ENCODE data around the gene DAB2. TPM values are rescaled to one million over a fixed set of nuclear protein-coding genes. Genes with fewer than 3 reads are reported as not detected.

DAB2 gene
- total and polyA plus RNA-seq, 4 donors, result 10.0 to 25.6 (median 16.1) TPM

DNA sequence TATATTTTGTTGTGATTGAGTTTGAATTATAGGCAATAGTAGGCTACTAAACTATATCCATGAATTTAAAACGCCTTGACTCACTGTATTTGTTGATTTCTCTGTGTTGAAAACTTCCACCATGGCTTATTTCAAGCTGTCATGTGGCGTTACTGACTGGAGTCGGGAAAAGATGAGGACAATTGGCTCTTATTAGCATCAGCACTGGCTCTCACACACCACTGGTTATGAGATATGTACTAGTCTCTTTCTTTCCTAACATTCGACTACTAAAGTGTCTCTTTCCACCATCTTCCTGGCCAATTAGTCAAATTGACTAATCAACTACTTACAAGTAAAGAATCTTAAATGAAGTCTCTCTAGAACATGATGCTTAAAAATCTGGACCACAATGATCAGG lies 9.1 kb upstream of the DAB2 start:
- H3K9ac ChIP-seq (ENCODE audit: low read depth in 1 of 2, low read length in 2 of 2), result no peak overlapping the region
- H3K27me3 ChIP-seq (ENCODE audit: control insufficient read depth in 4 of 4, insufficient read depth in 4 of 4, low read length in 3 of 4), result peaks cover 0 to 5% (median under 1%) of the 10 kb centered on the region in 4 donors
- no peaks in the 10 kb centered on the region for H3K36me3 ChIP-seq (ENCODE audit: control insufficient read depth in 4 of 4, insufficient read depth in 3 of 4, low read depth in 1 of 4, low read length in 3 of 4)
- no peak overlapping the region for H3K27ac ChIP-seq (ENCODE audit: low read depth in 1 of 2, low read length in 2 of 2)
- WGBS, result 69% methylated on average over 4 of the region's 4 CpGs
- no peak for DNase-seq (ENCODE audit: low spot score)
- no peaks in the 10 kb centered on the region for H3K9me3 ChIP-seq (ENCODE audit: control insufficient read depth in 4 of 4, low read length in 3 of 4)
- TF ChIP-seq SP1 (IDR thresholded peaks at IDR 0.05), result no peak
- TF ChIP-seq, protein P1, sequence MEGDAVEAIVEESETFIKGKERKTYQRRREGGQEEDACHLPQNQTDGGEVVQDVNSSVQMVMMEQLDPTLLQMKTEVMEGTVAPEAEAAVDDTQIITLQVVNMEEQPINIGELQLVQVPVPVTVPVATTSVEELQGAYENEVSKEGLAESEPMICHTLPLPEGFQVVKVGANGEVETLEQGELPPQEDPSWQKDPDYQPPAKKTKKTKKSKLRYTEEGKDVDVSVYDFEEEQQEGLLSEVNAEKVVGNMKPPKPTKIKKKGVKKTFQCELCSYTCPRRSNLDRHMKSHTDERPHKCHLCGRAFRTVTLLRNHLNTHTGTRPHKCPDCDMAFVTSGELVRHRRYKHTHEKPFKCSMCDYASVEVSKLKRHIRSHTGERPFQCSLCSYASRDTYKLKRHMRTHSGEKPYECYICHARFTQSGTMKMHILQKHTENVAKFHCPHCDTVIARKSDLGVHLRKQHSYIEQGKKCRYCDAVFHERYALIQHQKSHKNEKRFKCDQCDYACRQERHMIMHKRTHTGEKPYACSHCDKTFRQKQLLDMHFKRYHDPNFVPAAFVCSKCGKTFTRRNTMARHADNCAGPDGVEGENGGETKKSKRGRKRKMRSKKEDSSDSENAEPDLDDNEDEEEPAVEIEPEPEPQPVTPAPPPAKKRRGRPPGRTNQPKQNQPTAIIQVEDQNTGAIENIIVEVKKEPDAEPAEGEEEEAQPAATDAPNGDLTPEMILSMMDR (IDR thresholded peaks at IDR 0.05; ENCODE audit: low read depth, low read length, missing input control), result no peak
- TF ChIP-seq EGR1 (IDR thresholded peaks at IDR 0.05; ENCODE audit: low read depth in 2 of 2), result no peak
- no peak for TF ChIP-seq NR2F2 (IDR thresholded peaks at IDR 0.05)
- no peak for TF ChIP-seq JUND (IDR thresholded peaks at IDR 0.05)
- TF ChIP-seq FOXA2 (IDR thresholded peaks at IDR 0.05), result no peak
- no peak for TF ChIP-seq ZBTB33 (IDR thresholded peaks at IDR 0.05)
- no peak for TF ChIP-seq REST (IDR thresholded peaks at IDR 0.05)
- no peak for TF ChIP-seq GABPA (IDR thresholded peaks at IDR 0.05 in 1 of 2, conservative IDR thresholded peaks at IDR 0.05 in 1 of 2)
- TF ChIP-seq HNF4G (IDR thresholded peaks at IDR 0.05), result no peak
- no peak for TF ChIP-seq MAX (IDR thresholded peaks at IDR 0.05)
- no peak for TF ChIP-seq RAD21 (IDR thresholded peaks at IDR 0.05)
- no peak for TF ChIP-seq HNF4A (conservative IDR thresholded peaks at IDR 0.05)
- no peak for TF ChIP-seq YY1 (IDR thresholded peaks at IDR 0.05)
- H3K4me1 ChIP-seq (ENCODE audit: control insufficient read depth in 4 of 4, insufficient read depth in 4 of 4, low read length in 3 of 4), result peaks cover 0 to 8% (median 4%) of the 10 kb centered on the region in 4 donors
- H3K4me3 ChIP-seq (ENCODE audit: low read depth in 1 of 3, low read length in 3 of 3), result no peak overlapping the region

DNA sequence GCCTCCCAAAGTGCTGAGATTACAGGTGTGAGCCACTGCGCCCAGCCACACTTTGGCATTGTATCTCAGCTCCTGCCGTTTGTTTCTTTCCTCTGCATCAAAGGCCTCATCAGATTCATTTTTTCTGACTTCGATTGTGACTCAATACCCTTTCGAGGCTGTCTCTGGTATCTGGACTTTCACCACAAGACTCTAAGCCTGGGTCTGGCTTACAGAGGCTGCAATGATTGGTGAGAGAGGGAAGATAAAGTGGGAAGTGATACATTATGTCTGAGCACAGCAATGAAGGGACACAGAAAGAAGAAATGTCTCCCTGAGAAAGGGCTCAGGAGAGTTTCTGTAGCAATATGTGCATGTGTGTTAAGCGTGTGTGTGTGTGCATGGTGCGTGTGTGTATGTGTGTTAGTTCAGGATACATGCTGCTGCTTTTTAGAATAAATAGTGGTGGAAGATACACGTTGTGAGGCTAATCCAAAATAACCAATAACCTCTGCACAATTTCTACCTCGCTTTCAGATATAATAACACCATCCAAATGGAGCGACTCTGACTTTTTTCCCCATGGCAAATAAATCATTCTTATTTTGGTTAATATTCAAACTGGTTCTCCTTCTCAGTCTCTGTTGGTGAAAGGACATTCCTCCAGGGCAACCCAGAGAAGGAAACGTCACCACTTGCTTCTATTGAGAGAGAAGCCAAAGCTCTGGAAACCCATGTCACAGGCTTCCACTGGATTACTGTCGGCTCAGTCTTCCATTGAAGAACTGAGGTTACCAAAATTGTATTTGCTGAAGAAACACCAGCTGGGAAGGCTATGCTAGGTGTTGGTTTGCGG lies 8.1 kb upstream of the DAB2 start:
- peaks cover 0 to 8% (median 4%) of the 10 kb centered on the region in 4 donors for H3K4me1 ChIP-seq (ENCODE audit: control insufficient read depth in 4 of 4, insufficient read depth in 4 of 4, low read length in 3 of 4)
- H3K27ac ChIP-seq (ENCODE audit: low read depth in 1 of 2, low read length in 2 of 2), result no peak overlapping the region
- H3K27me3 ChIP-seq (ENCODE audit: control insufficient read depth in 4 of 4, insufficient read depth in 4 of 4, low read length in 3 of 4), result peaks cover 0 to 5% (median under 1%) of the 10 kb centered on the region in 4 donors
- no peak overlapping the region for H3K4me3 ChIP-seq (ENCODE audit: low read depth in 1 of 3, low read length in 3 of 3)
- H3K36me3 ChIP-seq (ENCODE audit: control insufficient read depth in 4 of 4, insufficient read depth in 3 of 4, low read depth in 1 of 4, low read length in 3 of 4), result no peaks in the 10 kb centered on the region
- H3K9ac ChIP-seq (ENCODE audit: low read depth in 1 of 2, low read length in 2 of 2), result no peak overlapping the region
- H3K9me3 ChIP-seq (ENCODE audit: control insufficient read depth in 4 of 4, low read length in 3 of 4), result no peaks in the 10 kb centered on the region
- no peak for DNase-seq (ENCODE audit: low spot score)
- TF ChIP-seq, protein P1 (IDR thresholded peaks at IDR 0.05; ENCODE audit: low read depth, low read length, missing input control), result no peak
- 76% methylated on average over 12 of the region's 12 CpGs for WGBS

Measured in liver (tissue), 9 donors.